Thyroid gland (tissue), 4 donors: ENCODE measurements around the gene DGKA.
A peak's percentile ranks its signal among the peaks of the same experiment; 100 is the strongest.

ENCODE experiments used
- POLR2A ChIP-seq, 2 donors: fragments of 450-650 bp; IDR thresholded peaks; one replicate each; pipeline ENCODE4 v1.6.1; 2017; ENCODE audit warnings: antibody characterized with exemption in 2 of 2, mild to moderate bottlenecking in 2 of 2, moderate library complexity in 1 of 2
- TF ChIP-seq, protein P1 (sequence below), 6 experiments: fragments of 200-600 bp in 3 of 6; fragments of 450-650 bp in 3 of 6; sonication (generic) in 3 of 6; IDR thresholded peaks; one replicate each; pipeline ENCODE4 v1.5.1; 2016 to 2019; ENCODE audit warnings: antibody characterized with exemption in 6 of 6, mild to moderate bottlenecking in 2 of 6, inconsistent platforms in 1 of 6, moderate library complexity in 1 of 6

DNA sequence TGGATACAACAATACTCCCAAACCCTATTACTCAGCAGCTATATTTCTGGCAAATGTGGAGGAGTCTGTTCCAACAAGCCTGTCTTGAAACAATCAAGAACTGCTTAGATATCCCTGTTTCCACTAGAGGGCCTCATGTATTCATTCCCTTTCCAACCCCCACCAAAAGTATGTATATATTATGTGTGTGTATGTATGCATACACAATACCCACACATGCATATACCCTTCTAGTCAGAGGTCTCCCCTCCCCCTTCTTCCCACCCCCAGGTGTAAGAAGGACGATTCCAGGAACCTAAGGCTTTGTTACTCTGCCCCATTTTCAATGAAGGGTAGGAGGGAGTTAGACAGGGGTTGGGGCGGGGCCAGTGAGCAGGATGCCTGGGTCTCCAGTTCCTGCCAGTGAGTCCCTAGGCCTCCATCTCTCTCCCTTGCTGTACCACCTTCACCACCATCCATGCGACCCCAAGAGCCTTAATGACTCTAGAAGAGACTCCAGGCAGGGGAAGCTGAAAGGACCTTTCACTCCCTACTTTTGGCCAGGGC is at the start of gene DGKA:
- TF ChIP-seq, protein P1, sequence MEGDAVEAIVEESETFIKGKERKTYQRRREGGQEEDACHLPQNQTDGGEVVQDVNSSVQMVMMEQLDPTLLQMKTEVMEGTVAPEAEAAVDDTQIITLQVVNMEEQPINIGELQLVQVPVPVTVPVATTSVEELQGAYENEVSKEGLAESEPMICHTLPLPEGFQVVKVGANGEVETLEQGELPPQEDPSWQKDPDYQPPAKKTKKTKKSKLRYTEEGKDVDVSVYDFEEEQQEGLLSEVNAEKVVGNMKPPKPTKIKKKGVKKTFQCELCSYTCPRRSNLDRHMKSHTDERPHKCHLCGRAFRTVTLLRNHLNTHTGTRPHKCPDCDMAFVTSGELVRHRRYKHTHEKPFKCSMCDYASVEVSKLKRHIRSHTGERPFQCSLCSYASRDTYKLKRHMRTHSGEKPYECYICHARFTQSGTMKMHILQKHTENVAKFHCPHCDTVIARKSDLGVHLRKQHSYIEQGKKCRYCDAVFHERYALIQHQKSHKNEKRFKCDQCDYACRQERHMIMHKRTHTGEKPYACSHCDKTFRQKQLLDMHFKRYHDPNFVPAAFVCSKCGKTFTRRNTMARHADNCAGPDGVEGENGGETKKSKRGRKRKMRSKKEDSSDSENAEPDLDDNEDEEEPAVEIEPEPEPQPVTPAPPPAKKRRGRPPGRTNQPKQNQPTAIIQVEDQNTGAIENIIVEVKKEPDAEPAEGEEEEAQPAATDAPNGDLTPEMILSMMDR (IDR thresholded peaks at IDR 0.05), result peak in 5 of 6 experiments; percentile 21 to 48 (median 36)
- TF ChIP-seq POLR2A (IDR thresholded peaks at IDR 0.05), result no peak
